Gastrocnemius medialis (tissue), 4 donors: ENCODE results near the gene SLC2A4RG. TPM values are rescaled to one million over a fixed set of nuclear protein-coding genes. Genes with fewer than 3 reads are reported as not detected.
A peak's percentile ranks its signal among the peaks of the same experiment; 100 is the strongest.

Experiments used
- ATAC-seq, 2 donors: fragments of 150-250 bp; one replicate each; pipeline ENCODE4 v1.9.1; 2016
- DNase-seq, 2 donors: peaks; one replicate each; pipeline ENCODE4 v3.0.0-alpha.2; 2019
- H3K27ac ChIP-seq, 4 donors: fragments of 200-600 bp; sonication (generic); 1 replicate in 1 of 4; 2 replicates in 3 of 4; pipeline ENCODE4 v1.5.1; 2016 to 2018; ENCODE audit warnings: mild to moderate bottlenecking in 2 of 4, moderate library complexity in 1 of 4
- H3K27me3 ChIP-seq, 3 donors: fragments of 200-600 bp; sonication (generic) in 2 of 3; 1 replicate in 1 of 3; 2 replicates in 2 of 3; pipeline versions ENCODE4 v1.5.1 to v1.6.0; 2016 to 2019; ENCODE audit warnings: mild to moderate bottlenecking in 1 of 3, moderate library complexity in 1 of 3
- H3K36me3 ChIP-seq, 2 donors: fragments of 200-600 bp; sonication (generic) in 1 of 2; one replicate each; pipeline ENCODE4 v1.5.1; 2017 to 2018
- H3K4me1 ChIP-seq, 2 donors: fragments of 200-600 bp; sonication (generic) in 1 of 2; one replicate each; pipeline ENCODE4 v1.5.1; 2016 to 2017; ENCODE audit warnings: mild to moderate bottlenecking in 2 of 2
- H3K4me3 ChIP-seq, 4 donors: fragments of 200-600 bp; sonication (generic) in 3 of 4; 1 replicate in 1 of 4; 2 replicates in 3 of 4; pipeline ENCODE4 v1.5.1; 2016 to 2019; ENCODE audit warnings: mild to moderate bottlenecking in 2 of 4
- H3K9me3 ChIP-seq, 3 donors: fragments of 200-600 bp; sonication (generic) in 2 of 3; 1 replicate in 1 of 3; 2 replicates in 2 of 3; pipeline ENCODE4 v1.5.1; 2016 to 2019
- POLR2A ChIP-seq, 2 donors: fragments of 450-650 bp; IDR thresholded peaks; one replicate each; pipeline ENCODE4 v1.6.1; 2017; ENCODE audit warnings: antibody characterized with exemption in 2 of 2, mild to moderate bottlenecking in 2 of 2, moderate library complexity in 2 of 2
- in situ Hi-C, 4 donors: fragments of 200-750 bp; cut with MboI; loops; one replicate each; pipeline versions ENCODE4 v1.15.0 to v1.8.0; 2017; ENCODE audit warnings: low sequenced_read_pairs in 4 of 4
- intact Hi-C: fragments of 100-400 bp; cut with DNase I; formaldehyde crosslinking; loops from one replicate; pipeline ENCODE4 v1.15.1; 2023; ENCODE audit warnings: low total_unique reads
- total RNA-seq, 4 donors: library from RNA; depleted of rRNA; stranded (reverse); fragments of >200 nt; gene quantifications; one replicate each; pipeline versions ENCODE4 v1.1.0 to v1.2.3, GENCODE V29; 2016
- TF ChIP-seq, protein P1 (sequence below), 5 experiments: fragments of 450-650 bp in 3 of 5; fragments of 200-600 bp in 2 of 5; sonication (generic) in 2 of 5; IDR thresholded peaks in 4 of 5; conservative IDR thresholded peaks in 1 of 5; 1 replicate in 4 of 5; 2 replicates in 1 of 5; pipeline ENCODE4 v1.5.1; 2016 to 2019; ENCODE audit warnings: antibody characterized with exemption in 5 of 5, mild to moderate bottlenecking in 3 of 5, moderate library complexity in 3 of 5

Gene SLC2A4RG
- total RNA-seq, 4 donors from 2014 or later: 26.0 to 58.7 (median 39.1) TPM

GRCh38 chr20:63738687-63739129 lies 868 bp upstream of the SLC2A4RG start:
- ATAC-seq: peak; percentile 25 to 26
- TF ChIP-seq, protein P1, sequence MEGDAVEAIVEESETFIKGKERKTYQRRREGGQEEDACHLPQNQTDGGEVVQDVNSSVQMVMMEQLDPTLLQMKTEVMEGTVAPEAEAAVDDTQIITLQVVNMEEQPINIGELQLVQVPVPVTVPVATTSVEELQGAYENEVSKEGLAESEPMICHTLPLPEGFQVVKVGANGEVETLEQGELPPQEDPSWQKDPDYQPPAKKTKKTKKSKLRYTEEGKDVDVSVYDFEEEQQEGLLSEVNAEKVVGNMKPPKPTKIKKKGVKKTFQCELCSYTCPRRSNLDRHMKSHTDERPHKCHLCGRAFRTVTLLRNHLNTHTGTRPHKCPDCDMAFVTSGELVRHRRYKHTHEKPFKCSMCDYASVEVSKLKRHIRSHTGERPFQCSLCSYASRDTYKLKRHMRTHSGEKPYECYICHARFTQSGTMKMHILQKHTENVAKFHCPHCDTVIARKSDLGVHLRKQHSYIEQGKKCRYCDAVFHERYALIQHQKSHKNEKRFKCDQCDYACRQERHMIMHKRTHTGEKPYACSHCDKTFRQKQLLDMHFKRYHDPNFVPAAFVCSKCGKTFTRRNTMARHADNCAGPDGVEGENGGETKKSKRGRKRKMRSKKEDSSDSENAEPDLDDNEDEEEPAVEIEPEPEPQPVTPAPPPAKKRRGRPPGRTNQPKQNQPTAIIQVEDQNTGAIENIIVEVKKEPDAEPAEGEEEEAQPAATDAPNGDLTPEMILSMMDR (IDR thresholded peaks at IDR 0.05 in 4 of 5, conservative IDR thresholded peaks at IDR 0.05 in 1 of 5): no peak
- TF ChIP-seq POLR2A (IDR thresholded peaks at IDR 0.05): peak in 1 of 2 donors; percentile 20
- H3K27me3 ChIP-seq: no peaks in the 10 kb centered on the region
- DNase-seq: peak; percentile 50 to 80
- H3K4me1 ChIP-seq: peaks cover 17 to 32% of the 10 kb centered on the region in 2 donors
- H3K36me3 ChIP-seq: peaks cover 0 to 36% of the 10 kb centered on the region in 2 donors
- peak overlapping the region; percentile 57 to 91 (median 74) for H3K4me3 ChIP-seq
- in situ Hi-C loops: no loop called here
- no peaks in the 10 kb centered on the region for H3K9me3 ChIP-seq
- peak overlapping the region; percentile 93 to 99 (median 97) for H3K27ac ChIP-seq
- intact Hi-C loops: loop anchor here (1.0 to 5.0 kb wide), 2 partner anchors 96 to 157 kb away; partner anchors contain the start of gene DNAJC5

GRCh38 chr20:63740070-63740626 lies 572 bp downstream of the SLC2A4RG start:
- ATAC-seq: peak; percentile 19 to 45
- peak overlapping the region; percentile 58 to 74 (median 66) for H3K4me3 ChIP-seq
- H3K9me3 ChIP-seq: no peaks in the 10 kb centered on the region
- H3K36me3 ChIP-seq: peaks cover 0 to 22% of the 10 kb centered on the region in 2 donors
- TF ChIP-seq, protein P1 (IDR thresholded peaks at IDR 0.05 in 4 of 5, conservative IDR thresholded peaks at IDR 0.05 in 1 of 5): no peak
- TF ChIP-seq POLR2A (IDR thresholded peaks at IDR 0.05): no peak
- DNase-seq: peak in 1 of 2 donors; percentile 32
- H3K27me3 ChIP-seq: no peaks in the 10 kb centered on the region
- intact Hi-C loops (loop anchor here (1.0 to 2.0 kb wide), 3 partner anchors 33 to 125 kb away; partner anchors contain the start of genes ARFRP1, GMEB2 and TPD52L2), in situ Hi-C loops (no loop called here)
- peak overlapping the region; percentile 90 to 95 (median 94) for H3K27ac ChIP-seq
- peaks cover 17 to 32% of the 10 kb centered on the region in 2 donors for H3K4me1 ChIP-seq

DNA sequence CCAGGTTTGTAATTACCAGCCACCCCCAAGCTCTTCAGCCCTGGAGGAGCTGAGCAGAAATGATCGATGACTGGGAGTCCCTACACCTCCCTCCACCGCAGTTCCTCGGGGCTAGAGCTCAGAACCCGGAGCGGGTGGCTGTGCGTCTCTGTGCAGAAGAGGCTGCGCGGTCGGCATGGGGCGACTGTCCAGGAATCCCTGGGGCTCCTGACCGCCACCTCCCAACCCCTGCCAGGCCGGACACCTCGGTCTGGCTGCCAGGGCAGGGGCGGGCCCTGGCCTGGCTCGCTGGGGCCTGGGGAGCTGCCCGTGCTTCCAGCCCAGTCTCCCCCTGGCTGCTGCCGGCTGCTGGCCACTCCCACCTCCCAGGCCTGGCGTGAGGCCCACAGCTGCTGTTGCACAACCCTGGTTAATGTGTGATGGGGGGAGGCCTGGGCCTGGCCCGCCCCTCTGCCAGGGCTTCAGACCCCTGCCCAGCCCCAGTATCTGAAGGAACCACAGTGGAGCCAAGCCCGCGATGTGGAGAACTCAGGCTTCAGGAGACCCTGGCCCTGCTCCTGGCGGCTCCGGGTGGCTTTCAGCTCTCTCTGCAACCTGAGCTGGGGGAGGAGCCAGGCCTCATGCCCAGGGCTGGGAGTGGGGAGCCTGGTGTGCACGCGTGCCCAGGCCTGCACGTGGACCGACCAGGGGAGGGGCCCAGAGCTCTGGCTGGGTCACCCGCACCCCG lies 1.2 kb downstream of the SLC2A4RG start:
- Histone ChIP-seq H3K36me3 (peaks cover 0 to 16% of the 10 kb centered on the region in 2 donors), H3K9me3 (no peaks in the 10 kb centered on the region), H3K4me1 (peaks cover 17 to 32% of the 10 kb centered on the region in 2 donors), H3K27ac (peak overlapping the region; percentile 90 to 95 (median 94)), H3K27me3 (no peaks in the 10 kb centered on the region), H3K4me3 (peak overlapping the region; percentile 58 to 74 (median 66))
- in situ Hi-C loops (no loop called here), intact Hi-C loops (loop anchor here (1.0 to 2.0 kb wide), 3 partner anchors 33 to 124 kb away; partner anchors contain the start of genes ARFRP1, GMEB2 and TPD52L2)
- TF ChIP-seq, protein P1 (IDR thresholded peaks at IDR 0.05 in 4 of 5, conservative IDR thresholded peaks at IDR 0.05 in 1 of 5): peak in 2 of 5 experiments; percentile 47 to 60
- peak; percentile 53 for TF ChIP-seq POLR2A (IDR thresholded peaks at IDR 0.05)
- DNase-seq: peak; percentile 91 to 96
- peak; percentile 68 to 71 for ATAC-seq

DNA sequence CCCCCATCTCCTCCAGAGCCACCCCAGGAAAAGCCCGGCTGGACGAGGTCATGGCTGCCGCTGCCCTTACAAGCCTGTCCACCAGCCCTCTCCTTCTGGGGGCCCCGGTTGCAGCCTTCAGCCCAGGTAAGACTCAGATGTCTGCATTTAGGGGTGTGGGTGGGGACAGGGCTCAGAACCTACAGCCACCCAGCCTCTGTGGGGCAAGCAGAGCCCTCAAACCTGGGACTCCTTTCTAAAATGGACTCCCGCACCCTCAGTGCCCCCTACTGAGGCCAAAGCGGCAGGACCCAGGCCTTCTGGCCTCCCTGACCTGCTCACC lies 1.7 kb downstream of the SLC2A4RG start:
- ATAC-seq (no peak), DNase-seq (no peak)
- Histone ChIP-seq H3K27ac (peak overlapping the region; percentile 90 to 95 (median 94)), H3K27me3 (no peaks in the 10 kb centered on the region), H3K4me3 (peak overlapping the region; percentile 58 to 74 (median 66)), H3K4me1 (peaks cover 17 to 32% of the 10 kb centered on the region in 2 donors), H3K9me3 (no peaks in the 10 kb centered on the region), H3K36me3 (peaks cover 0 to 10% of the 10 kb centered on the region in 2 donors)
- no peak for TF ChIP-seq POLR2A (IDR thresholded peaks at IDR 0.05)
- TF ChIP-seq, protein P1 (IDR thresholded peaks at IDR 0.05 in 4 of 5, conservative IDR thresholded peaks at IDR 0.05 in 1 of 5): no peak
- in situ Hi-C loops: no loop called here
- intact Hi-C loops: loop anchor here (2.0 kb wide), 2 partner anchors 115 to 123 kb away; partner anchors contain the start of genes GMEB2 and TPD52L2
